HG03097 (cell line): ENCODE data around the gene PRPSAP2.
"Not testable (repeated sequence)": the region's sequence is repeated elsewhere in the genome, so short reads cannot be mapped to it uniquely, and the experiment has no call there.

Experiments used
- ATAC-seq: cut with Tn5 transposase; IDR thresholded peaks from one replicate; pipeline ENCODE4 v1.9.1; 2021; ENCODE audit not compliant: unreplicated experiment, low FRiP score

Gene PRPSAP2, protein sequence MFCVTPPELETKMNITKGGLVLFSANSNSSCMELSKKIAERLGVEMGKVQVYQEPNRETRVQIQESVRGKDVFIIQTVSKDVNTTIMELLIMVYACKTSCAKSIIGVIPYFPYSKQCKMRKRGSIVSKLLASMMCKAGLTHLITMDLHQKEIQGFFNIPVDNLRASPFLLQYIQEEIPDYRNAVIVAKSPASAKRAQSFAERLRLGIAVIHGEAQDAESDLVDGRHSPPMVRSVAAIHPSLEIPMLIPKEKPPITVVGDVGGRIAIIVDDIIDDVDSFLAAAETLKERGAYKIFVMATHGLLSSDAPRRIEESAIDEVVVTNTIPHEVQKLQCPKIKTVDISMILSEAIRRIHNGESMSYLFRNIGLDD

DNA sequence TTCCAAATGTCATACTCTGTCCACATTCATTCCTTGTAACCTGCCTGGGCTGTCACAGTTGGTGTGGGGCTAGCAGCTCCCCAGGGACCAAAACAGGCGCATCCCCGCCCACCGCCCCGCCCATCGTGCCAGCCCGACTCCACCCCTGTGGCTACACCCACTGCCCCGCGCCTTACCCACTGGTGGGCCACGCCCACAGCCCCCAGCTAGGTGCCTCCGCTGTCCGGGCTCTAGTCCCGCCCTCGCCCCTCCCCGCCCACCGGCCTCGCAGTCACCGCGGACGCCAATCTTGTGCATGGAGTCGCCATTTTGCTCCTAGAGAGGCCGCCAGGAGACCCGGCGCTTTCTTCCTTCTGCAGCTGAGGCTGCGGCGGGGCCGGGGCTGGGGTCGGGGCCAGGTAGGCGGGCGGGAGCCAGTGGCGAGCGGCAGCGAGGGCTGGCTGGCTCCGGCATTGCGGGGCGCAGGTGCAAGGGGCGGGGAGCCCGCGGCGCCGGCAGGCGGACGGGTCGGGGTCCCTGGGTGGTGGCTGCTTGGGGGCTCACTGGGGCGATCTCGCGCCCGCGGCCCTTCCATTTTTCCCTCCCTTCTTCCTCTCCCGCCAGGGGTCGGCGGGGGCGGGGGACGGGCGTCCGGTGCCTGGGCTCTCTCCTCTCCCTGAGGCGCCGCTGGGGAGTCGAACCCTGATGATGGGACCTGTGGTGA is at the start of gene PRPSAP2:
PRPSAP2 (plus strand) TSS at position 268 of the 703 bp plus-strand sequence. CDS start 7,703 bp downstream, outside the sequence.
- peak; percentile 57 for ATAC-seq

DNA sequence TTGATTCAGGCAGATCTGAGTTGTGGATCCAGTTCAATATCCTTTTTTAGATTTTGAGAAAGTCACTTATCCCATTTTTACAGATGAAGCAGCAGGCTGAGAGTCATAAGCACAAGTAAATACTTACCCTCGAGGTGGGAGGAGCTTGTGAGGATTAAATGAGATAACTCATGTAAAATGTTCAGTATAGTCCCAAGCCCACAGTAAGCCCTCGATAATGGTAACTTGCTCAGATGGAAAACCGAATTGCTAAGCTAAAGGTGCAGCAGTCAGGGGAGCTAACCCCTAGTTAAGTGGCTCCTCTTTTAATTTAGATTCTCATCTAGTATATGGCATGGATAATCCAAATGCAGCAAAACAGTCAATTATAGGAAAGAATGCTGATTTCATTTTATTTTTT is 42.0 kb upstream of the PRPSAP2 start:
- not testable (repeated sequence) for ATAC-seq

DNA sequence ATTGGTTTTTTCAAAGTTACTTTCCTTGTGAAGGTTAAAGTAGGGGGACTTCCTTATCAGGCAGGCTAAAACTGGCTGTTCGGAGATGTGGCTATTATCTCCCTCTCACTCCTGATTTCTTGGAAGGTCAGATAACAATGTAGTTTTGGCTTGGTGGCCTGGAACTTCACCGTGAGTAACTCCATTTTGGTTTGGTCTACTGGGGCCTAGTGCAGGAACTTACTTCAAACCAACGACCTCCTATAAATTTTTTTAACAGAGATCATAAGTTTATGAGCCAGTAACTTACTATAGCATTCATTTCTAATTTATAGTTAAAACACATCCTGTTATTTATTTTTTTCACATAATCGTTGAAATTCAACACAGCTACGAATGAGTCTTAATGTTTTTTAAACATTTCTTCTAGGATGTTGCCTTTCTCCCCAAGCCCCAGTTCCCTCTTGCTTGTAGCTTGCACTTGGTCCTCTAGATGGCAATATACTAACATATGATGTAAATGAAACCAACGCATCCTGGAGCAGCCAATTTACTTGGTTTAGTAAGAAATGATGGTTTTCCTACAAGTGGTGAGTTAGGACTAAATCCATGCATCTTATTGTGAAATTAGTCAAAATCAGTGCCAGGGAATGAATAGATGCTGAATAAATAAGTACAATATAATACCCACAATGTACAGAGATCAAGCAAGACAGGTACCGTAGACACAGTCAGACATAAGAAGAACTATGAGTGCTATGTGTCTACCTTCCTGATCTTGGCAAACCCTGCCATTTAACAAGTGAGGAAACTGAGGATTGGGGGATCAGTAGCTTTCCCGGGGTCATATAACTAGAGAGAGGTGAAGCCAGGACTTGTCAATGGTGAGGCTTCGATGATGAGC is 41.2 kb upstream of the PRPSAP2 start:
- not testable (repeated sequence) for ATAC-seq

DNA sequence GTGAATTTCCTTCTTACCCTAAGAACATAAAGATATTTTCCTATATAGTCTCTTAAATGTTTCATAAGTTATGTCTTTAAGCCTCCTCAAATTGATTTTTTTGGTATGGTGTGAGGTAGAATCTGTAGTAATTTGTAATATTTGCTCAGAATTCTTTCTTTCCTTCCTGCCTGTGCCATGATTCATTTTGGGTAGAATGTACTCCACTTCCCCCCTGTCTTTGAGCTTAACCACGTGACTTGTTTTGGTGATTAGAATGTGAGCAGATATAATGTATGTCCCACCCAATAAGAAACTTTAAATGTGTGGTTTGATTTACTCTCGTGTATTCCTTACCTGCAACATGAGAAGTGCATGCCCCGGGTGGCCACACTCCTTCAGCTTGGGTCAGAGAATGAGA is 36.5 kb upstream of the PRPSAP2 start:
- ATAC-seq, result not testable (repeated sequence)

- not testable (repeated sequence) for ATAC-seq
Measured at GRCh38 chr17:18827613-18828012, 30.3 kb upstream of the PRPSAP2 start.

- ATAC-seq, result no peak
Measured at GRCh38 chr17:18848501-18848900, 9.4 kb upstream of the PRPSAP2 start.

- no peak for ATAC-seq
Measured at GRCh38 chr17:18850679-18851078, 7.3 kb upstream of the PRPSAP2 start.

DNA sequence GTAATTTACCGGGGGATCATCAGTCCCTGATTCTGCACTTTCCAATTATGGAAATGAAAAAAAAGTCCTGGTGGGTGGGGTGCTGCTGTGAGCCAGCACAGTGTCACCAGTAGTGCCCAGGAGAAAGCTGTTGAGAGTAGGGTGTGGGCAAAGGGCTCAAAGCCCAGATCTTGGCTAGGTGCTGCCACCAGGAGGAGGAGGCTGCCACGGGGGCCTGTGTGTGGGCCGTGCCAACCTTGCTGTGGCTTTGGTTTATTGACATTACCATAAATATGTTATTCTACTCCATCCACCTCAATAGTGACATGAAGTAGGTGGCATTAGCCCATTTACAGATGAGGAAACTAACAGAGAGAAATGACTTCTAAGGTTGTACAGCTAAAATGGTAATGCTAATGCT is 6.7 kb upstream of the PRPSAP2 start:
- ATAC-seq, result no peak

DNA sequence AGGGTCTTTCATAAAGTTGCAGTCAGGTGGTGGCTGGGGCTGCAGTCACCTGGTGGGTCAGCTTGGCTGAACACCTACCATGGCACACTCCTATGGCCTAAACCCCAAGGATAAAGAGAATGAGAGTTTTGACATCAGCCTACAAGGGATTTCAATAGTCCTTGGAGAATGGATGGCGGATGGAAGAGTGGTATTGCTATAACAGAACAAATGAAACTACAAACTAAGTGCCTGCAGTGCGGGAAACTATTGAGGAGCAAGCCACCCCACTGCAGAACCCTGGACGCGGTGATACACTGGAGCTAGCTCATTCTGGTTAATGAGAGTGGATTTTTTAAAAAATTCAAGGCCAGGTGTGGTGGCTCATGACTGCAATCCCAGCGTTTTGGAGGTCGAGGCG is 3.0 kb upstream of the PRPSAP2 start:
- ATAC-seq, result no peak

DNA sequence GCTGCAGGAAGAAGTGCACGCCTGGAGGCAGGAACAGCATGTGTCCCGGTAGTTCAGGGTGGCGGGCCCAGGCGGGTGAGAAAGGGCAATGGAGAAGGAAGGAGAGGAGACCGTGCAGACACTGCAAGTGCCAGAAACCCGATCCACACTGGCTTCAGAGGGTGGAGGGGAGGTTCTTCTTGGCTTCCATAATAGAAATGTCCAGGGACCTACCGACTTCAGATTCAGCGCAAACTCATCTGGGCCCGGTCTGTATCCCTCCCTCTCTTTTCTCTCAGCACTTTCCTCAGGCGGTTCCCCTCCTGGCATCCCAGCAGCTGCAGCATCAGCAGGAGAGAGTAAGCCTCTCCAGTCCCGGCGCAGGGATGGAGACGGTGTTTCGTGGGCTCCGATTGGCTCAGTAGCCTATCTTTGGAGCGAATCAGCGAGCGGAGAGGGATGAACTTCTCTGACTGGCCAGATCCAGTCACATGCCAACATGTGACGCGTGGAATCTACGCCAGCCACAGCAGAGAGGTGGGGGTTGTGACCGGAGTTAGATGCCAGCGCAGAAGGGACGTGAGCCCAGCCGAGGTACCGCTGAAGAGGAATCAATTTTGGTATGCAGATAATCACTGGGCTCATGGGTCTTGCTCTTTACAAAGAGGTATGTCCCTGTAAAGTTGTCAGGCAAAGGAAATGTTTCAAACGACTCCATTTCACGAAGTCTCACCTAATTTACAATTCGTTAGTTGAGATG is 1.9 kb upstream of the PRPSAP2 start:
- peak; percentile 71 for ATAC-seq

DNA sequence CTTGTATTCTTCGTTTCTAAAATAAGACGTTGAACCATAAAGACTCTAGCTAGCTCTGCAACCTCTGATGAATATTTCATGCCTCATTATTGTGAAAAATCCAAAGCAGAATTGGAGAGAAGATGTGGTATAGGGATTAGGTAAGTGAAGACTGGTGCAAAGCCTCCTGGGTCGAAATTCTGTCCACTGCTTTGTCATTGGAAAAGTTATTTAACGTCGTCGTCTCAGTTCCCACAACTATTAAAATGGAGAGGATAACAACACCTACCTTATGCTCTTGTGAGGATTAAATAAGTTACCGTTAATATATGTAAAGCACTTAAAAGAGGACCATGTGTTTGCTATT is 1.4 kb upstream of the PRPSAP2 start:
- no peak for ATAC-seq

DNA sequence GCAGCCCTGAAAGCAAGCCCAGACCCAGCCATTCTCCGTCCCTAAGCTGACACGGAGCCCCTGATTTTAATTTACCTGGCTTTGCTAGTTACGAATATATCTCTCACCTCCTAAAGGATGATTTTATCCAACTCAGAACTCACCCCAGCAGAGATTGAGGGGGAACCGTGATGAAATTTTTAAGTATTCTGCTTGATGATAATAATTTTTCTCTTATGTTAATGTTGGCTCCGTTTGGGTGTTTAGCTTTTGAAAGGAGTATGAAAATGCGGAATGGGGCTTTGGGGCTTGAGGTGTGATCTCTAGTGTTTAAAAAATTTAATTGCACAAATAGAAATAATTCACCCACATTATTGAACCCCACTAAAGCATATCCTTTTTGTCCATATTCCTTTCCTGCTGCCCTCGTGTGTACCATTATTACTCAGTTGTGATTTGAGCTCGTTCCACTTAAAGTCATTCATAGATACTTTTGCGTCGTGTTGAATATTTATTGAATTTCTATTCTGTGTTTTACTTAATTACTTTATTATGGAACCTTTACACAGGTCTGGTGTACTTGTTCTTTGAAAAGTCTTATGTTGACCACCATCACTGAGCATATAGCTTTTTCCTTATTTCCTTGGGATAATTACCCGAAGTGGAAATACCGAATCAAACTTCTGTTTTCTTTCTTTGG is 775 bp downstream of the PRPSAP2 start:
- no peak for ATAC-seq

DNA sequence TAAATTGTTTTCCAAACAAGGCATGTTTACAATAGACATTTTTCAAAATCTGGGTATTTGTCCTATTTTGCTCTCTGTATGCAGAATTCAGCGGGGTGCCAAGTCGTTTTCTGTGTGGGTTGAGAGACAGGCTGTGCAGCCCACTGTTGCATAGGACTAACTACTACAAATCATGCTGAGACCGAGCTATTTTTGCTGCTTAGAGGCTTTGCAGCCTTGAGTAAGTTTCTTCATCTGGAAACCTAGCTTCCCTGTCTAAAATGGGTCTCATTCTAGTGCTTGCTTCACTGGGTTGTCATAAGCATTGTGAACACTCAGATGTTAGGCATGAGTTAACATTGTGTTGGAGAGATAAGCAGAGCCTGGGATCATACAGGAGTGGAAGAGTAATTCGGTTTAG is 1.3 kb downstream of the PRPSAP2 start:
- no peak for ATAC-seq

- ATAC-seq, result peak; percentile 39
Measured at GRCh38 chr17:18860161-18860972, 2.4 kb downstream of the PRPSAP2 start.

GRCh38 chr17:18862011-18862410 is 4.1 kb downstream of the PRPSAP2 start:
- ATAC-seq, result no peak

DNA sequence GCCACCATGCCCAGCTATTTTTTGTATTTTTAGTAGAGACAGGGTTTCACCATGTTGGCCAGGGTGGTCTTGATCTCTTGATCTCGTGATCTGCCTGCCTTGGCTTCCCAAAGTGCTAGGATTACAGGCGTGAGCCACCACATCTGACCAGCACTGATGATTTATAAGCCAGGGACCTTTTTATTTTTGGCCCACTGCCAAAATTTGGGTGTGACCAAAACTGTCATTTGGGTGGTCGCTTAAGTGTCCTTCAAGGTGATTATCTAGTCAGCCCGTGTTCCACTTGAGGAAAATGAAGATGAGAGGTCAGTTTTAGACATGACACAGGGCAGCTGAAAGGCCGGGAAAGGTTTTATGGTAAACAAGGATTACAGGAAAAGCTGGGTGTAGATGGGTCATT is 7.1 kb downstream of the PRPSAP2 start:
- ATAC-seq, result not testable (repeated sequence)

- ATAC-seq, result no peak
Measured at GRCh38 chr17:18866866-18867813, 9.2 kb downstream of the PRPSAP2 start.

DNA sequence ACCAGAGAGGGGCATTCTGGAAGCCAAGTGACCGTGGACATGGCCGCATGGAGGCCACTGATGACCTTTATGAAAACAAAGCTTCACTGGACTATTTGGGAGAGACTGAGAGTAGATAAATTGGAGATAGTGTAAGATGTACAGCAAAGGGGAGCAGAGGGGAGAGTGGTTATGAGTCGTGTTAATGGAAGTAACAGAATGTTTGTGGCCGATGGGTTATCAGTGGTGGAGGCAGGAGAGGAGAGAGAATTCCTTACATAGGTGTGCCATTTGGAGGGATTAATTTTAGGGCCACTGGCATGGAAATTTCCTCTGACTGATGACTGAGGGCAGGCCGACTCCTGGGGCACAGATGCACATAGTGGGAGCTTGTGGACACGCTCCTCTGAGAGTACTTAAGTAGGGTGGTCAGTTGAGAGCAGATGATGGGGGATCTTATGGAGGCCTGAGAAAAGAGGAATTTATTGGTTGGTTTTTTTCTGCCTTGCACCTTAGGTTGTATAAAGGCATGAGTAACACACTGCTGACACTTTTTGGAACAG is 19.2 kb downstream of the PRPSAP2 start:
- ATAC-seq, result no peak
